K562 (cell line): ENCODE results near the gene COX5A. TPM values are rescaled to one million over a fixed set of nuclear protein-coding genes. Genes with fewer than 3 reads are reported as not detected.

Experiments
- ARID2 ChIP-seq: fragments of 450-650 bp; IDR thresholded peaks from 2 replicates; pipeline ENCODE4 v1.6.1; 2017; ENCODE audit warnings: antibody characterized with exemption, mild to moderate bottlenecking
- CBFA2T2 ChIP-seq: fragments of 450-650 bp; conservative IDR thresholded peaks from 2 replicates; pipeline ENCODE4 v1.6.1; 2017; ENCODE audit warnings: mild to moderate bottlenecking
- CHD4 ChIP-seq: fragments of 200-600 bp; sonication (generic); IDR thresholded peaks from 3 replicates; pipeline ENCODE4 v1.6.1; 2012; ENCODE audit warnings: low read depth, mild to moderate bottlenecking, mixed read lengths, low read length, inconsistent platforms; ENCODE audit not compliant: insufficient read depth, insufficient replicate concordance, poor library complexity, severe bottlenecking
- EZH2 ChIP-seq: IDR thresholded peaks from 2 replicates; pipeline ENCODE4 v1.6.1; 2012; ENCODE audit warnings: low read depth, mild to moderate bottlenecking, inconsistent platforms, low read length, borderline replicate concordance
- FOS ChIP-seq: IDR thresholded peaks from 3 replicates; pipeline ENCODE4 v1.6.1; 2011; ENCODE audit not compliant: insufficient read length; ENCODE audit errors: extremely low read depth
- JUND ChIP-seq, 2 experiments: IDR thresholded peaks; 2 replicates in 1 of 2; 3 replicates in 1 of 2; pipeline ENCODE4 v1.6.1; 2011; ENCODE audit warnings: borderline replicate concordance in 2 of 2, low read depth in 2 of 2, low read length in 2 of 2, improper control_type of control experiment in 1 of 2, missing biosample characterization in 1 of 2, missing genetic modification characterization in 1 of 2, missing genetic modification reagents in 1 of 2
- MAX ChIP-seq: sonication (generic); formaldehyde crosslinking; IDR thresholded peaks from 2 replicates; pipeline ENCODE4 v1.9.0; 2022; ENCODE audit warnings: mild to moderate bottlenecking, missing genetic modification reagents
- MECOM ChIP-seq: fragments of 250-450 bp; sonication (Bioruptor Pico); IDR thresholded peaks from 2 replicates; pipeline ENCODE4 v1.8.0; 2022; ENCODE audit warnings: inconsistent platforms
- MTA1 ChIP-seq: fragments of 450-650 bp; IDR thresholded peaks from 2 replicates; pipeline ENCODE4 v1.6.1; 2017; ENCODE audit warnings: borderline replicate concordance
- NR2C2 ChIP-seq, 2 experiments: fragments of 200-800 bp in 1 of 2; sonication (Bioruptor generic) in 1 of 2; sonication (generic) in 1 of 2; formaldehyde crosslinking in 1 of 2; IDR thresholded peaks; 2 replicates each; pipeline versions ENCODE4 v1.6.1 to v1.8.0; 2016 to 2022; ENCODE audit warnings: mild to moderate bottlenecking in 1 of 2, missing compliant biosample characterization in 1 of 2, missing genetic modification characterization in 1 of 2, missing genetic modification reagents in 1 of 2
- PHF20 ChIP-seq: fragments of 450-650 bp; IDR thresholded peaks from 2 replicates; pipeline ENCODE4 v1.6.1; 2018; ENCODE audit not compliant: partially characterized antibody
- RNF219 ChIP-seq: fragments of 250-450 bp; sonication (Bioruptor Pico); IDR thresholded peaks from 2 replicates; pipeline ENCODE4 v1.5.0; 2022; ENCODE audit warnings: mild to moderate bottlenecking
- SP2 ChIP-seq: IDR thresholded peaks from 2 replicates; pipeline ENCODE4 v1.6.1; 2011; ENCODE audit warnings: mild to moderate bottlenecking, low read depth, low read length, moderate library complexity; ENCODE audit not compliant: poor library complexity, severe bottlenecking; ENCODE audit errors: extremely low read depth
- SREBF1 ChIP-seq: fragments of 150-350 bp; IDR thresholded peaks from 2 replicates; pipeline ENCODE4 v1.6.1; 2014; ENCODE audit warnings: antibody characterized with exemption, low read depth, low read length, borderline replicate concordance
- STAT5B ChIP-seq: fragments of 250-450 bp; sonication (Bioruptor Pico); IDR thresholded peaks from 2 replicates; pipeline ENCODE4 v1.8.0; 2021; ENCODE audit warnings: mild to moderate bottlenecking, inconsistent platforms
- THRB ChIP-seq: fragments of 450-650 bp; formaldehyde crosslinking; conservative IDR thresholded peaks from 2 replicates; pipeline ENCODE4 v1.4.0; 2022; ENCODE audit warnings: mild to moderate bottlenecking, missing genetic modification characterization
- XRCC5 ChIP-seq: fragments of 200-400 bp; formaldehyde crosslinking; IDR thresholded peaks from 2 replicates; pipeline ENCODE4 v1.6.1; 2017; ENCODE audit warnings: low read depth, mild to moderate bottlenecking, low read length
- ZC3H4 ChIP-seq: sonication (generic); formaldehyde crosslinking; IDR thresholded peaks from 2 replicates; pipeline ENCODE4 v1.9.0; 2021; ENCODE audit warnings: missing genetic modification reagents, borderline replicate concordance
- ZNF175 ChIP-seq: fragments of 200-800 bp; sonication (Bioruptor generic); IDR thresholded peaks from 2 replicates; pipeline ENCODE4 v1.6.1; 2016; ENCODE audit warnings: low read depth, mild to moderate bottlenecking, missing genetic modification characterization, missing compliant biosample characterization
- ZNF239 ChIP-seq: fragments of 250-450 bp; sonication (Bioruptor Pico); IDR thresholded peaks from 2 replicates; pipeline ENCODE4 v1.4.0; 2020; ENCODE audit warnings: mild to moderate bottlenecking
- ZNF583 ChIP-seq: fragments of 250-450 bp; sonication (Bioruptor Pico); IDR thresholded peaks from 2 replicates; pipeline ENCODE4 v1.4.0; 2020
- ZNF740 ChIP-seq, 3 experiments: fragments of 200-800 bp in 1 of 3; sonication (Bioruptor generic) in 1 of 3; sonication (generic) in 1 of 3; formaldehyde crosslinking in 1 of 3; IDR thresholded peaks; 2 replicates each; pipeline versions ENCODE4 v1.6.1 to v1.8.0; 2016 to 2022; ENCODE audit warnings: mild to moderate bottlenecking in 2 of 3, missing compliant biosample characterization in 2 of 3, missing genetic modification characterization in 2 of 3, missing genetic modification reagents in 1 of 3
- polyA plus RNA-seq, 8 experiments: library from polyadenylated mRNA; depleted of rRNA in 4 of 8; stranded (reverse) in 5 of 8; unstranded in 3 of 8; fragments of >200 nt; fragmentation: Nextera tagmentation in 2 of 8; fragmentation: Illumina TruSeq in 1 of 8; extraction: Ambion mirVana in 2 of 8; extraction: Trizol in 1 of 8; gene quantifications; 2 replicates each; pipeline versions ENCODE4 v1.2.1 to v1.2.3, GENCODE V29; 2011 to 2014; ENCODE audit warnings: inconsistent platforms in 1 of 8, missing spikeins in 1 of 8
- total RNA-seq, 7 experiments: library from RNA; depleted of rRNA in 6 of 7; stranded (reverse); fragments of >200 nt in 6 of 7; fragmentation: Illumina TruSeq in 2 of 7; extraction: Trizol in 2 of 7; gene quantifications; 2 replicates each; pipeline versions ENCODE4 v1.2.1 to v1.2.3, GENCODE V29; 2011 to 2021; ENCODE audit warnings: low replicate concordance in 1 of 7

The COX5A gene
- total and polyA plus RNA-seq, 9 of the 15 experiments (the other 6 are each of a cell fraction or from before 2014, with no cell fraction given): 86.8 to 553 (median 371) TPM

GRCh38 chr15:74889883-74890664 lies 47.8 kb downstream of the COX5A start, which contains the start of gene MPI (continued):
- TF ChIP-seq EZH2: no peak
- peak; percentile 79 for TF ChIP-seq NR2C2 (CRISPR knock-in tag; IDR thresholded peaks at IDR 0.05)
- TF ChIP-seq NR2C2 (tag; IDR thresholded peaks at IDR 0.05): peak; percentile 71
- TF ChIP-seq RNF219: no peak
- no peak for TF ChIP-seq ZNF583
- TF ChIP-seq PHF20: peak; percentile 53
- TF ChIP-seq THRB (CRISPR knock-in tag): no peak
- no peak for TF ChIP-seq SP2
- no peak for TF ChIP-seq ARID2
- TF ChIP-seq SREBF1: no peak
- TF ChIP-seq ZNF740 (CRISPR knock-in tag; IDR thresholded peaks at IDR 0.05): 0 out of 2 replicates have a peak, but pooled peaks have one; percentile 15
- no peak for TF ChIP-seq ZNF740 (tag; IDR thresholded peaks at IDR 0.05)
- TF ChIP-seq MAX (CRISPR knock-in tag): peak; percentile 69
- no peak for TF ChIP-seq ZNF175 (CRISPR knock-in tag)
- TF ChIP-seq ZNF239 (CRISPR knock-in tag): no peak
- TF ChIP-seq FOS: no peak
- no peak for TF ChIP-seq CBFA2T2
- TF ChIP-seq MECOM: no peak
- no peak for TF ChIP-seq XRCC5
- no peak for TF ChIP-seq MTA1
- no peak for TF ChIP-seq STAT5B
- TF ChIP-seq CHD4: no peak
- peak; percentile 16; the same call in 1 of the 2 replicates for TF ChIP-seq JUND (IDR thresholded peaks at IDR 0.05; ENCODE audit: borderline replicate concordance, low read depth, low read length)
- no peak for TF ChIP-seq JUND (tag; IDR thresholded peaks at IDR 0.05; ENCODE audit: borderline replicate concordance, low read depth, low read length)
- TF ChIP-seq ZC3H4 (CRISPR knock-in tag): no peak
